Neural cell (in vitro differentiated cells): Measurements from ENCODE around the gene PMEL. TPM values are rescaled to one million over a fixed set of nuclear protein-coding genes. Genes with fewer than 3 reads are reported as not detected.
"Not testable (repeated sequence)": the region's sequence is repeated elsewhere in the genome, so short reads cannot be mapped to it uniquely, and the experiment has no call there.

ENCODE experiments used
- H2AFZ ChIP-seq: fragments of 200-600, 300-800 bp; sonication (generic), shearing (Covaris generic); 2 replicates; pipeline ENCODE4 v1.6.0; 2014; ENCODE audit warnings: low read depth, mild to moderate bottlenecking, antibody characterized with exemption, low read length, moderate library complexity
- H3F3A ChIP-seq: fragments of 200-600 bp; shearing (Covaris generic); 2 replicates; pipeline ENCODE4 v1.6.1; 2016; ENCODE audit warnings: mild to moderate bottlenecking, moderate library complexity, mixed read lengths, antibody characterized with exemption, low read length; ENCODE audit not compliant: insufficient read depth, poor library complexity, severe bottlenecking
- H3K27ac ChIP-seq: fragments of 200-600, 300-800 bp; sonication (generic), shearing (Covaris generic); 2 replicates; pipeline ENCODE4 v1.5.1; 2014; ENCODE audit warnings: mild to moderate bottlenecking, low read length, moderate library complexity
- H3K27me3 ChIP-seq: fragments of 300-800, 200-600 bp; sonication (generic), shearing (Covaris generic); 2 replicates; pipeline ENCODE4 v1.6.0; 2014; ENCODE audit warnings: mild to moderate bottlenecking, low read depth, low read length, moderate library complexity; ENCODE audit not compliant: insufficient read depth
- H3K36me3 ChIP-seq: fragments of 300-800, 200-600 bp; sonication (generic), shearing (Covaris generic); 2 replicates; pipeline ENCODE4 v1.5.1; 2014; ENCODE audit warnings: mild to moderate bottlenecking, antibody characterized with exemption, low read length, moderate library complexity; ENCODE audit not compliant: insufficient read depth
- H3K4me2 ChIP-seq: fragments of 300-800, 200-600 bp; sonication (generic), shearing (Covaris generic); 2 replicates; pipeline ENCODE4 v1.6.0; 2014; ENCODE audit warnings: mild to moderate bottlenecking, low read length
- H3K4me3 ChIP-seq: fragments of 300-800, 200-600 bp; sonication (generic), shearing (Covaris generic); 2 replicates; pipeline ENCODE4 v1.5.1; 2014; ENCODE audit warnings: mild to moderate bottlenecking, low read length, moderate library complexity
- H3K79me2 ChIP-seq: fragments of 200-600 bp; shearing (Covaris generic); replicated peaks from 2 replicates; pipeline ENCODE4 v1.6.0; 2014; ENCODE audit warnings: mild to moderate bottlenecking, low read length, moderate library complexity; ENCODE audit not compliant: insufficient read depth
- H3K9ac ChIP-seq: fragments of 300-800, 200-600 bp; sonication (generic), shearing (Covaris generic); 2 replicates; pipeline ENCODE4 v1.6.1; 2016; ENCODE audit warnings: mild to moderate bottlenecking, low read length, mixed read lengths
- H3K9me2 ChIP-seq: fragments of 200-600 bp; shearing (Covaris generic); 2 replicates; pipeline ENCODE4 v1.6.1; 2016; ENCODE audit warnings: mild to moderate bottlenecking, low read length, mixed read lengths; ENCODE audit not compliant: insufficient read depth
- H3K9me3 ChIP-seq: fragments of 200-600, 300-800 bp; sonication (generic), shearing (Covaris generic); 2 replicates; pipeline ENCODE4 v1.6.1; 2016; ENCODE audit warnings: mild to moderate bottlenecking, mixed run types, low read length, moderate library complexity, mixed read lengths
- H4K20me1 ChIP-seq: fragments of 200-600 bp; shearing (Covaris generic); 2 replicates; pipeline ENCODE4 v1.6.1; 2016; ENCODE audit warnings: mild to moderate bottlenecking, mixed run types; ENCODE audit not compliant: insufficient read depth
- EP300 ChIP-seq: fragments of 450-650 bp; conservative IDR thresholded peaks from 2 replicates; pipeline ENCODE4 v1.6.1; 2014; ENCODE audit warnings: antibody characterized with exemption, mild to moderate bottlenecking, moderate library complexity; ENCODE audit not compliant: poor library complexity, severe bottlenecking
- EZH2 ChIP-seq: fragments of 200-600, 300-800 bp; shearing (Covaris generic), sonication (generic); IDR thresholded peaks from 2 replicates; pipeline ENCODE4 v1.6.1; 2014; ENCODE audit warnings: antibody characterized with exemption, low read length, borderline replicate concordance, mild to moderate bottlenecking; ENCODE audit not compliant: insufficient read depth, poor library complexity, severe bottlenecking
- MXI1 ChIP-seq: fragments of 450-650 bp; conservative IDR thresholded peaks from 2 replicates; pipeline ENCODE4 v1.6.1; 2014; ENCODE audit warnings: antibody characterized with exemption, mild to moderate bottlenecking; ENCODE audit not compliant: poor library complexity, severe bottlenecking
- POLR2AphosphoS5 ChIP-seq: IDR thresholded peaks from 2 replicates; pipeline ENCODE4 v1.6.1; 2012
- RAD21 ChIP-seq: fragments of 450-650 bp; conservative IDR thresholded peaks from 2 replicates; pipeline ENCODE4 v1.6.1; 2014; ENCODE audit warnings: antibody characterized with exemption, mild to moderate bottlenecking, moderate library complexity
- SMC3 ChIP-seq: fragments of 450-650 bp; conservative IDR thresholded peaks from 2 replicates; pipeline ENCODE4 v1.6.1; 2014; ENCODE audit warnings: antibody characterized with exemption, mild to moderate bottlenecking, moderate library complexity; ENCODE audit not compliant: poor library complexity
- TAF1 ChIP-seq: IDR thresholded peaks from 2 replicates; pipeline ENCODE4 v1.6.1; 2012; ENCODE audit warnings: low read depth
- polyA plus RNA-seq: library from polyadenylated mRNA; depleted of rRNA; stranded (reverse); fragments of >200 nt; gene quantifications from 2 replicates; pipeline ENCODE4 v1.2.3, GENCODE V29; 2014
- TF ChIP-seq, protein P1 (sequence below): fragments of 450-650 bp; IDR thresholded peaks from 2 replicates; pipeline ENCODE4 v1.5.1; 2014; ENCODE audit warnings: antibody characterized with exemption, mild to moderate bottlenecking, moderate library complexity; ENCODE audit not compliant: poor library complexity, severe bottlenecking
- TF ChIP-seq, protein P2 (sequence below): IDR thresholded peaks from 2 replicates; pipeline ENCODE4 v1.6.1; 2012; ENCODE audit warnings: borderline replicate concordance

PMEL gene
- polyA plus RNA-seq, 1 donor from 2014 or later, result not detected

DNA sequence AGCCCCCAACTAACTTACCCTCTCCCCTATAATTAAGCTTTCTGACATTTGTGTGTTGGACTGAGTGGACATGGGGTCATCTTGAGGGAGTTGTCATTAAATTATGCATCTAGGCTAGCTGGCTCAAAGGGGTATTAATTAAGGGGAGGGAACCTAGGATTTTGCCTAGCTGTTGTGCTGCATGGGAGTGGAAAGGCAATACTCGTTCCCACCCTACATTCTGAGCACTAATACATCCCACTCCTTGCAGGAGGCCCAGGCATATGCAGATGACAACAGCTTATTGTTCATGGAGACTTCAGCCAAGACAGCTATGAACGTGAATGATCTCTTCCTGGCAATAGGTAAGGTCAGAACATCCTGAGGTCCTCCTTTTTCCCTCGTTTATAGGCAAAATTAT is 25.3 kb upstream of the PMEL start:
- Histone ChIP-seq H3K27me3 (no peaks in the 10 kb centered on the region), H3K79me2 (no peaks in the 10 kb centered on the region), H2AFZ (no peak overlapping the region), H3F3A (no peaks in the 10 kb centered on the region), H3K27ac (no peak overlapping the region), H3K9me2 (no peaks in the 10 kb centered on the region), H3K36me3 (peaks cover 9% of the 10 kb centered on the region), H3K9ac (no peak overlapping the region), H3K9me3 (no peaks in the 10 kb centered on the region), H3K4me3 (no peak overlapping the region), H3K4me2 (no peak overlapping the region), H4K20me1 (no peaks in the 10 kb centered on the region)
- TF ChIP-seq, protein P1, sequence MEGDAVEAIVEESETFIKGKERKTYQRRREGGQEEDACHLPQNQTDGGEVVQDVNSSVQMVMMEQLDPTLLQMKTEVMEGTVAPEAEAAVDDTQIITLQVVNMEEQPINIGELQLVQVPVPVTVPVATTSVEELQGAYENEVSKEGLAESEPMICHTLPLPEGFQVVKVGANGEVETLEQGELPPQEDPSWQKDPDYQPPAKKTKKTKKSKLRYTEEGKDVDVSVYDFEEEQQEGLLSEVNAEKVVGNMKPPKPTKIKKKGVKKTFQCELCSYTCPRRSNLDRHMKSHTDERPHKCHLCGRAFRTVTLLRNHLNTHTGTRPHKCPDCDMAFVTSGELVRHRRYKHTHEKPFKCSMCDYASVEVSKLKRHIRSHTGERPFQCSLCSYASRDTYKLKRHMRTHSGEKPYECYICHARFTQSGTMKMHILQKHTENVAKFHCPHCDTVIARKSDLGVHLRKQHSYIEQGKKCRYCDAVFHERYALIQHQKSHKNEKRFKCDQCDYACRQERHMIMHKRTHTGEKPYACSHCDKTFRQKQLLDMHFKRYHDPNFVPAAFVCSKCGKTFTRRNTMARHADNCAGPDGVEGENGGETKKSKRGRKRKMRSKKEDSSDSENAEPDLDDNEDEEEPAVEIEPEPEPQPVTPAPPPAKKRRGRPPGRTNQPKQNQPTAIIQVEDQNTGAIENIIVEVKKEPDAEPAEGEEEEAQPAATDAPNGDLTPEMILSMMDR, result no peak

DNA sequence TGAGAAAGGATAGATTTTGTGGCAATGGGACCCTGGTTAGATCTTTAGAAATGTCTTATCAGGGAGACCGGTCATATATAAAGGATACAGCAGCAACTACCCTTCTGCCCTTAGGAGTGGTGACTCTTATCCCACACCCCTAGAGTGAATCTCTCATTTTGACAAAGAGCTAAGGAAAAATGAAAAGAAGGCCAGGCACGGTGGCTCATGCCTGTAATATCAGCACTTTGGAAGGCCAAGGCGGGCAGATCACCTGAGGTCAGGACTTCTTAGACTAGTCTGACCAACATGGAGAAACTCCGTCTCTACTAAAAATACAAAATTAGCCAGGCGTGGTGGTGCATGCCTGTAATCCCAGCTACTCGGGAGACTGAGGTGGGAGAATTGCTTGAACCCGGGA is 20.1 kb upstream of the PMEL start:
- not testable (repeated sequence) for H3K27ac ChIP-seq, H3K27me3 ChIP-seq, H3K9me2 ChIP-seq, H3K9me3 ChIP-seq, H4K20me1 ChIP-seq, H2AFZ ChIP-seq, H3K4me3 ChIP-seq, H3K79me2 ChIP-seq, H3F3A ChIP-seq, H3K36me3 ChIP-seq, H3K9ac ChIP-seq, H3K4me2 ChIP-seq

- Histone ChIP-seq H3F3A (no peaks in the 10 kb centered on the region), H3K79me2 (peaks cover 10% of the 10 kb centered on the region), H3K9me2 (no peaks in the 10 kb centered on the region), H3K27ac (no peak overlapping the region), H3K9me3 (no peaks in the 10 kb centered on the region), H4K20me1 (no peaks in the 10 kb centered on the region), H2AFZ (no peak overlapping the region), H3K4me2 (no peak overlapping the region), H3K9ac (no peak overlapping the region), H3K27me3 (no peaks in the 10 kb centered on the region), H3K36me3 (no peaks in the 10 kb centered on the region), H3K4me3 (no peak overlapping the region)
- TF ChIP-seq EZH2 (no peak), POLR2AphosphoS5 (no peak), MXI1 (no peak), SMC3 (no peak), RAD21 (no peak), TAF1 (no peak), EP300 (no peak)
- TF ChIP-seq, protein P2, sequence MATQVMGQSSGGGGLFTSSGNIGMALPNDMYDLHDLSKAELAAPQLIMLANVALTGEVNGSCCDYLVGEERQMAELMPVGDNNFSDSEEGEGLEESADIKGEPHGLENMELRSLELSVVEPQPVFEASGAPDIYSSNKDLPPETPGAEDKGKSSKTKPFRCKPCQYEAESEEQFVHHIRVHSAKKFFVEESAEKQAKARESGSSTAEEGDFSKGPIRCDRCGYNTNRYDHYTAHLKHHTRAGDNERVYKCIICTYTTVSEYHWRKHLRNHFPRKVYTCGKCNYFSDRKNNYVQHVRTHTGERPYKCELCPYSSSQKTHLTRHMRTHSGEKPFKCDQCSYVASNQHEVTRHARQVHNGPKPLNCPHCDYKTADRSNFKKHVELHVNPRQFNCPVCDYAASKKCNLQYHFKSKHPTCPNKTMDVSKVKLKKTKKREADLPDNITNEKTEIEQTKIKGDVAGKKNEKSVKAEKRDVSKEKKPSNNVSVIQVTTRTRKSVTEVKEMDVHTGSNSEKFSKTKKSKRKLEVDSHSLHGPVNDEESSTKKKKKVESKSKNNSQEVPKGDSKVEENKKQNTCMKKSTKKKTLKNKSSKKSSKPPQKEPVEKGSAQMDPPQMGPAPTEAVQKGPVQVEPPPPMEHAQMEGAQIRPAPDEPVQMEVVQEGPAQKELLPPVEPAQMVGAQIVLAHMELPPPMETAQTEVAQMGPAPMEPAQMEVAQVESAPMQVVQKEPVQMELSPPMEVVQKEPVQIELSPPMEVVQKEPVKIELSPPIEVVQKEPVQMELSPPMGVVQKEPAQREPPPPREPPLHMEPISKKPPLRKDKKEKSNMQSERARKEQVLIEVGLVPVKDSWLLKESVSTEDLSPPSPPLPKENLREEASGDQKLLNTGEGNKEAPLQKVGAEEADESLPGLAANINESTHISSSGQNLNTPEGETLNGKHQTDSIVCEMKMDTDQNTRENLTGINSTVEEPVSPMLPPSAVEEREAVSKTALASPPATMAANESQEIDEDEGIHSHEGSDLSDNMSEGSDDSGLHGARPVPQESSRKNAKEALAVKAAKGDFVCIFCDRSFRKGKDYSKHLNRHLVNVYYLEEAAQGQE, result no peak
- TF ChIP-seq, protein P1, result no peak
Observed at GRCh38 chr12:55985341-55985740, 19.5 kb upstream of the PMEL start.
